Fibroblast of the aortic adventitia (primary cell): ENCODE measurements around the gene ZNF177. TPM values are rescaled to one million over a fixed set of nuclear protein-coding genes. Genes with fewer than 3 reads are reported as not detected.

Experiments
- DNase-seq: peaks from one replicate; pipeline ENCODE4 v3.0.0-alpha.2; 2010; ENCODE audit warnings: low read depth
- H3K4me3 ChIP-seq: 2 replicates; pipeline ENCODE4 v1.5.1; 2011; ENCODE audit warnings: low read depth, mild to moderate bottlenecking, control low read depth, low read length, moderate library complexity
- total RNA-seq: library from RNA; depleted of rRNA; stranded (reverse); fragments of >200 nt; gene quantifications from 2 replicates; pipeline ENCODE4 v1.2.3, GENCODE V29; 2012; ENCODE audit warnings: low replicate concordance
- TF ChIP-seq, protein P1 (sequence below): IDR thresholded peaks from 2 replicates; pipeline ENCODE4 v1.5.1; 2011; ENCODE audit warnings: mild to moderate bottlenecking, low read length, control low read depth, inconsistent platforms; ENCODE audit not compliant: insufficient read depth

The ZNF177 gene
- total RNA-seq, 1 donor = 1.1 TPM

DNA sequence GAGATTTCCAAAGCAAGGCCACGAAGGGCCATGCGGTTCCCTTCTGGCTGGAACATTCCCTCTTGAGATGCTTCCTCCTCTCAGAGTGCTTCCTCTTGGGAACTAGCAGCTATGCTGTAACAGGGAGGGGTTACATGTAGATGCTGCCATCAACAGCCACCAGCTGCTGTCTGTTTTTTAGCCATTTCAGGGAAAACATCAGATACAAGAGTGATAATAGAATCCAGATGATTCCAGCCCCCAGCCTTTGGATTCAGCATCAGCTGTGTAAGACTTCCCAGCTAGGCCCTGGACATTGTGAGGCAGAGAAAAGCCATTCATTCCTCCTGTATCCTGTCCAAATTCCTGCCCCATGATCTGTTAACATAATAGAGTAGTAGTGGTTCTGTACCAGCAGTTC lies 8.2 kb upstream of the ZNF177 start:
- no peak overlapping the region for H3K4me3 ChIP-seq
- TF ChIP-seq, protein P1, sequence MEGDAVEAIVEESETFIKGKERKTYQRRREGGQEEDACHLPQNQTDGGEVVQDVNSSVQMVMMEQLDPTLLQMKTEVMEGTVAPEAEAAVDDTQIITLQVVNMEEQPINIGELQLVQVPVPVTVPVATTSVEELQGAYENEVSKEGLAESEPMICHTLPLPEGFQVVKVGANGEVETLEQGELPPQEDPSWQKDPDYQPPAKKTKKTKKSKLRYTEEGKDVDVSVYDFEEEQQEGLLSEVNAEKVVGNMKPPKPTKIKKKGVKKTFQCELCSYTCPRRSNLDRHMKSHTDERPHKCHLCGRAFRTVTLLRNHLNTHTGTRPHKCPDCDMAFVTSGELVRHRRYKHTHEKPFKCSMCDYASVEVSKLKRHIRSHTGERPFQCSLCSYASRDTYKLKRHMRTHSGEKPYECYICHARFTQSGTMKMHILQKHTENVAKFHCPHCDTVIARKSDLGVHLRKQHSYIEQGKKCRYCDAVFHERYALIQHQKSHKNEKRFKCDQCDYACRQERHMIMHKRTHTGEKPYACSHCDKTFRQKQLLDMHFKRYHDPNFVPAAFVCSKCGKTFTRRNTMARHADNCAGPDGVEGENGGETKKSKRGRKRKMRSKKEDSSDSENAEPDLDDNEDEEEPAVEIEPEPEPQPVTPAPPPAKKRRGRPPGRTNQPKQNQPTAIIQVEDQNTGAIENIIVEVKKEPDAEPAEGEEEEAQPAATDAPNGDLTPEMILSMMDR = no peak
- no peak for DNase-seq

- DNase-seq = no peak
- TF ChIP-seq, protein P1 = no peak
- H3K4me3 ChIP-seq = no peak overlapping the region
Observed at GRCh38 chr19:9370738-9371619, 8.2 kb downstream of the ZNF177 start.

DNA sequence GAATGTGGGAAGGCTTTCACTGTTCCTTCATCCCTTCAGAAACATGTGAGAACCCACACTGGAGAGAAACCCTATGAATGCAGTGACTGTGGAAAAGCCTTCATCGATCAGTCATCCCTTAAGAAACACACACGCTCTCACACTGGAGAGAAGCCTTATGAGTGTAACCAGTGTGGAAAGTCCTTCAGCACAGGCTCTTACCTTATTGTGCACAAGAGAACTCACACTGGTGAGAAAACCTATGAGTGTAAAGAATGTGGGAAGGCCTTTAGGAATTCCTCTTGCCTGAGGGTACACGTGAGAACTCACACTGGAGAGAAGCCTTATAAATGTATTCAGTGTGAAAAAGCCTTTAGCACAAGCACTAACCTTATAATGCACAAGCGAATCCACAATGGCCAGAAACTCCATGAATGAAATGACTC lies 18.6 kb downstream of the ZNF177 start:
- DNase-seq = no peak
- H3K4me3 ChIP-seq = no peak overlapping the region
- TF ChIP-seq, protein P1 = no peak

- DNase-seq = peak; percentile 86
- TF ChIP-seq, protein P1 = no peak
- H3K4me3 ChIP-seq = peak overlapping the region; percentile 90
Observed at GRCh38 chr19:9406798-9407352, 44.1 kb downstream of the ZNF177 start.

DNA sequence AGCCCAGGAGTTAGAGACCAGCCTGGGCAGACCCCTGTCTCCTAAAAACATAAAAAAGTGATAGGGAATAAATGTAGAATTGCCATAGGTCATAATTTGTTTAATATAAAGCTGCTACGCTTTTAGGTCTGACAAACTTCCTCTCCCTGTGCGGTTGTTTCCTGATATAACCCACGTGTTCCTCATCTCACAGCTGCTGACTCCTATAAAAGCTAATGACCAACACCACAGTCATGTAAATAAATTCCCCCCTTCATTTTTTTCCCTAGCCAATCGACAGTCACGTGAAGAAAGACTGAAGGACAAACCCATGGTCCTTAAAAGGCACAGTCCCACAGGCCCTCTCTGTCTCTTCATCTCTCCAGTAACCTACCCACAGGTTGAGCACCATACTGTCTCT lies 45.0 kb downstream of the ZNF177 start:
- TF ChIP-seq, protein P1 = no peak
- no peak for DNase-seq
- no peak overlapping the region for H3K4me3 ChIP-seq

DNA sequence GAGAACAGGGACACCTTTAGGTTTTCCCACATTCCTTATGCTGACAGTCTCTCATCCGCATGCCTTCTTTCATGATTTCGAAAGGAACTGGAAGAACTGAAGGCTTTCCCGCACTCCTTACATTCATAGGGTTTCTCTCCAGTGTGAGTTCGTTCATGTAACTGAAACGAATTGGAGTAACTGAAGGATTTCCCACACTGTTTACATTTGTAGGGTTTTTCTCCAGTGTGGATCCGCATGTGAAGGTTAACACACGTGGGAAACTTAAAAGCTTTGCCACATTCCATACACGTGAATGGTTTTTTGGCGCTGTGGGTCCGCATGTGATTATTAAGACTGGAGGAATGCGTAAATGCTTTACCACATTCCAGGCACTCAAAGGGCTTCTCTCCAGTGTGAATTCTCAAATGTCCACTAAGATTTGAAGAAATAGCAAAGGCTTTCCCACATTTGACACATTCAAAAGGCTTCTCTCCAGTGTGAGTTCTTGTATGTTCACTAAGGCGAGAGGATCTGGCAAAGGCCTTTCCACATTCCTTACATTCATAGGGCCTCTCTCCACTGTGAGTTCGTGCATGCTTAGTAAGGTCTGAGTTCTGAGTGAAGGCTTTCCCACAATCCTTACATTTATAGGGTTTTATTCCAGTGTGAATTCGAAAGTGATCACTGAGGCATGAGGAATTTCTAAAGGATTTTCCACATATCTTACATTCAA lies 50.6 kb downstream of the ZNF177 start:
- no peak for DNase-seq
- no peak overlapping the region for H3K4me3 ChIP-seq
- TF ChIP-seq, protein P1 = no peak
